Endothelial cell of umbilical vein (primary cell): ENCODE results near the gene ELP4.

Source experiments
- EZH2 ChIP-seq: IDR thresholded peaks from 2 replicates; pipeline ENCODE4 v1.6.1; 2012; ENCODE audit warnings: borderline replicate concordance, low read depth, mild to moderate bottlenecking, moderate library complexity, low read length, inconsistent platforms; ENCODE audit not compliant: severe bottlenecking
- FOS ChIP-seq: IDR thresholded peaks from 2 replicates; pipeline ENCODE4 v1.6.1; 2011; ENCODE audit warnings: mild to moderate bottlenecking, low read length, moderate library complexity, borderline replicate concordance; ENCODE audit not compliant: insufficient read depth
- TF ChIP-seq, protein P1 (sequence below), 2 donors: IDR thresholded peaks; 1 replicate in 1 of 2; 2 replicates in 1 of 2; pipeline ENCODE4 v1.5.1; 2011; ENCODE audit warnings: low read length in 2 of 2, mild to moderate bottlenecking in 2 of 2, moderate library complexity in 2 of 2, control low read depth in 1 of 2, inconsistent platforms in 1 of 2, low read depth in 1 of 2; ENCODE audit not compliant: insufficient read depth in 1 of 2; ENCODE audit errors: extremely low read depth in 1 of 2

DNA sequence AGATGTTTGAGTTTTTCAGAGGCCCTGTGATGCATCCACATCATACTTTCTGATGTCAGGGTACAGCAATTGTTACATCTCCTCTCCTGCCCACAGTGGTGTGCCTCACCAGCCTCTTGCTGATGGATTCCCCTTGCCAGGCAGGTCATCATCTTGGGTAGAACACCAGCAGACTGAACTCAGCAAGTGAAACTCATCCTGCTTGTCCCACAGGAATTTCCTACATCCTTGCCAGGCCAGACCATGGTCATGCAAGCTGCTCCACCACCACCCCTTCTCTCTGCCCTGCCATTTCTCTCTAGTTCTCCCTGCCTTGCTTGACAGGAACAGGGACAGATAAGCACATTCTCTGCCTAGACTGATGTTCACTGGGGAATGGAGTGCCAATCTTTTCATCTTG, 215.6 kb downstream of the ELP4 start:
- TF ChIP-seq, protein P1, sequence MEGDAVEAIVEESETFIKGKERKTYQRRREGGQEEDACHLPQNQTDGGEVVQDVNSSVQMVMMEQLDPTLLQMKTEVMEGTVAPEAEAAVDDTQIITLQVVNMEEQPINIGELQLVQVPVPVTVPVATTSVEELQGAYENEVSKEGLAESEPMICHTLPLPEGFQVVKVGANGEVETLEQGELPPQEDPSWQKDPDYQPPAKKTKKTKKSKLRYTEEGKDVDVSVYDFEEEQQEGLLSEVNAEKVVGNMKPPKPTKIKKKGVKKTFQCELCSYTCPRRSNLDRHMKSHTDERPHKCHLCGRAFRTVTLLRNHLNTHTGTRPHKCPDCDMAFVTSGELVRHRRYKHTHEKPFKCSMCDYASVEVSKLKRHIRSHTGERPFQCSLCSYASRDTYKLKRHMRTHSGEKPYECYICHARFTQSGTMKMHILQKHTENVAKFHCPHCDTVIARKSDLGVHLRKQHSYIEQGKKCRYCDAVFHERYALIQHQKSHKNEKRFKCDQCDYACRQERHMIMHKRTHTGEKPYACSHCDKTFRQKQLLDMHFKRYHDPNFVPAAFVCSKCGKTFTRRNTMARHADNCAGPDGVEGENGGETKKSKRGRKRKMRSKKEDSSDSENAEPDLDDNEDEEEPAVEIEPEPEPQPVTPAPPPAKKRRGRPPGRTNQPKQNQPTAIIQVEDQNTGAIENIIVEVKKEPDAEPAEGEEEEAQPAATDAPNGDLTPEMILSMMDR (IDR thresholded peaks at IDR 0.05; ENCODE audit: extremely low read depth in 1 of 2, insufficient read depth in 1 of 2, low read depth in 1 of 2, low read length in 2 of 2), result no peak
- TF ChIP-seq EZH2 (no peak), FOS (no peak)
